Keratinocyte (primary cell): ENCODE measurements around the gene GPR15. TPM values are rescaled to one million over a fixed set of nuclear protein-coding genes. Genes with fewer than 3 reads are reported as not detected.

ENCODE experiments used
- DNase-seq: peaks from one replicate; pipeline ENCODE4 v3.0.0-alpha.2; 2011; ENCODE audit warnings: low read depth, missing footprints, low spot score
- FAIRE-seq: peaks from 2 replicates; lab custom pipeline; 2011; peaks lifted over from hg19 to GRCh38; lab: Jason Lieb, UNC
- H2AFZ ChIP-seq: 2 replicates; pipeline ENCODE4 v1.6.0; 2012; ENCODE audit warnings: low read length, control low read depth, inconsistent platforms; ENCODE audit not compliant: control insufficient read depth
- H3K27ac ChIP-seq: 2 replicates; pipeline ENCODE4 v1.5.1; 2011; ENCODE audit warnings: low read length; ENCODE audit not compliant: control insufficient read depth, insufficient read depth
- H3K27me3 ChIP-seq: 3 replicates; pipeline ENCODE4 v1.6.0; 2011; ENCODE audit warnings: low read length; ENCODE audit not compliant: control insufficient read depth, insufficient read depth; ENCODE audit errors: extremely low read depth
- H3K36me3 ChIP-seq, 2 experiments: 2 replicates in 1 of 2; 3 replicates in 1 of 2; pipeline ENCODE4 v1.5.1; 2011; ENCODE audit warnings: low read length in 2 of 2, mild to moderate bottlenecking in 1 of 2; ENCODE audit not compliant: control insufficient read depth in 2 of 2, insufficient read depth in 2 of 2; ENCODE audit errors: extremely low read depth in 1 of 2
- H3K4me1 ChIP-seq: 3 replicates; pipeline ENCODE4 v1.5.1; 2011; ENCODE audit warnings: low read length; ENCODE audit not compliant: control insufficient read depth, insufficient read depth; ENCODE audit errors: extremely low read depth
- H3K4me2 ChIP-seq: 3 replicates; pipeline ENCODE4 v1.6.0; 2011; ENCODE audit warnings: low read depth, low read length; ENCODE audit not compliant: control insufficient read depth, insufficient read depth; ENCODE audit errors: extremely low read depth
- H3K4me3 ChIP-seq, 3 experiments: fragments of 200-600 bp in 1 of 3; sonication (generic) in 1 of 3; 2 replicates in 2 of 3; 3 replicates in 1 of 3; pipeline ENCODE4 v1.5.1; 2011 to 2016; ENCODE audit warnings: low read length in 3 of 3, mild to moderate bottlenecking in 3 of 3, control low read depth in 2 of 3, inconsistent platforms in 1 of 3, low read depth in 1 of 3, mixed read lengths in 1 of 3, mixed run types in 1 of 3, moderate library complexity in 1 of 3; ENCODE audit not compliant: control insufficient read depth in 2 of 3, insufficient read depth in 2 of 3; ENCODE audit errors: extremely low read depth in 1 of 3
- H3K79me2 ChIP-seq: 2 replicates; pipeline ENCODE4 v1.6.0; 2012; ENCODE audit warnings: low read length; ENCODE audit not compliant: control insufficient read depth, insufficient read depth
- H3K9ac ChIP-seq: 3 replicates; pipeline ENCODE4 v1.6.0; 2011; ENCODE audit warnings: low read length; ENCODE audit not compliant: control insufficient read depth, insufficient read depth; ENCODE audit errors: extremely low read depth
- H3K9me1 ChIP-seq: 3 replicates; pipeline ENCODE4 v1.6.0; 2011; ENCODE audit warnings: low read length; ENCODE audit not compliant: control insufficient read depth, insufficient read depth; ENCODE audit errors: extremely low read depth
- H3K9me3 ChIP-seq: 2 replicates; pipeline ENCODE4 v1.5.1; 2012; ENCODE audit warnings: low read depth, low read length; ENCODE audit not compliant: control insufficient read depth
- H4K20me1 ChIP-seq: 3 replicates; pipeline ENCODE4 v1.6.0; 2011; ENCODE audit warnings: low read length; ENCODE audit not compliant: control insufficient read depth, insufficient read depth; ENCODE audit errors: extremely low read depth
- CTCF ChIP-seq, 3 experiments: IDR thresholded peaks in 1 of 3; conservative IDR thresholded peaks in 1 of 3; optimal IDR thresholded peaks in 1 of 3; 2 replicates in 2 of 3; 3 replicates in 1 of 3; pipeline versions ENCODE3 to v1.5.1; 2011; ENCODE audit warnings: low read length in 3 of 3, mild to moderate bottlenecking in 3 of 3, moderate library complexity in 2 of 3, control low read depth in 1 of 3, inconsistent platforms in 1 of 3; ENCODE audit not compliant: insufficient read depth in 2 of 3; ENCODE audit errors: extremely low read depth in 1 of 3
- EZH2 ChIP-seq: IDR thresholded peaks from one replicate; pipeline ENCODE4 v1.6.1; 2012; ENCODE audit warnings: inconsistent platforms, mild to moderate bottlenecking, low read length, moderate library complexity
- dilution Hi-C: fragments of 300-500 bp; cut with MboI; formaldehyde crosslinking; loops from one replicate; pipeline ENCODE4 v1.7.0; 2020; ENCODE audit warnings: low sequenced_read_pairs; ENCODE audit not compliant: extremely low pct_ligation_motif_present
- polyA plus RNA-seq, 5 experiments: library from polyadenylated mRNA; depleted of rRNA in 3 of 5; stranded (reverse) in 3 of 5; stranded (forward) in 1 of 5; unstranded in 1 of 5; fragments of >200 nt; gene quantifications; 1 replicate in 1 of 5; 2 replicates in 3 of 5; 3 replicates in 1 of 5; pipeline versions ENCODE4 v1.2.1 to v1.2.3, GENCODE V29; 2011 to 2012; ENCODE audit warnings: missing spikeins in 2 of 5, low read depth in 1 of 5, low replicate concordance in 1 of 5

The GPR15 gene
- polyA plus RNA-seq, 1 donor (not counting 4 experiments of a cell fraction or from before 2014, with no cell fraction given) = not detected

- no peak overlapping the region for H3K4me2 ChIP-seq
- dilution Hi-C loops = no loop called here
- H3K9me1 ChIP-seq = no peaks in the 10 kb centered on the region
- H4K20me1 ChIP-seq = no peaks in the 10 kb centered on the region
- no peaks in the 10 kb centered on the region for H3K36me3 ChIP-seq
- no peak overlapping the region for H3K4me3 ChIP-seq
- no peaks in the 10 kb centered on the region for H3K79me2 ChIP-seq
- FAIRE-seq (peak; percentile 23), DNase-seq (no peak)
- TF ChIP-seq CTCF (optimal IDR thresholded peaks at IDR 0.05 in 1 of 3, IDR thresholded peaks at IDR 0.05 in 1 of 3, conservative IDR thresholded peaks at IDR 0.05 in 1 of 3; ENCODE audit: extremely low read depth in 1 of 3, insufficient read depth in 2 of 3, low read length in 3 of 3) (peak in 2 of 3 experiments; percentile 32 to 40), EZH2 (no peak)
- no peak overlapping the region for H3K9ac ChIP-seq
- no peaks in the 10 kb centered on the region for H3K27me3 ChIP-seq
- no peak overlapping the region for H3K27ac ChIP-seq
- H2AFZ ChIP-seq = no peak overlapping the region
- peaks cover 13% of the 10 kb centered on the region for H3K4me1 ChIP-seq
- H3K9me3 ChIP-seq = no peaks in the 10 kb centered on the region
Observed at GRCh38 chr3:98573181-98573728, 41.5 kb downstream of the GPR15 start.

GRCh38 chr3:98574132-98574531 is 42.4 kb downstream of the GPR15 start:
- Histone ChIP-seq H4K20me1 (no peaks in the 10 kb centered on the region), H3K4me2 (no peak overlapping the region), H3K4me1 (peaks cover 13% of the 10 kb centered on the region), H3K27me3 (no peaks in the 10 kb centered on the region), H3K9me1 (no peaks in the 10 kb centered on the region), H3K27ac (no peak overlapping the region), H3K4me3 (no peak overlapping the region), H3K36me3 (no peaks in the 10 kb centered on the region), H3K79me2 (no peaks in the 10 kb centered on the region), H2AFZ (no peak overlapping the region), H3K9me3 (no peaks in the 10 kb centered on the region), H3K9ac (no peak overlapping the region)
- DNase-seq (no peak), FAIRE-seq (no peak)
- TF ChIP-seq CTCF (optimal IDR thresholded peaks at IDR 0.05 in 1 of 3, IDR thresholded peaks at IDR 0.05 in 1 of 3, conservative IDR thresholded peaks at IDR 0.05 in 1 of 3; ENCODE audit: extremely low read depth in 1 of 3, insufficient read depth in 2 of 3, low read length in 3 of 3) (no peak), EZH2 (no peak)
- dilution Hi-C loops = no loop called here
